Activated CD8-positive, alpha-beta memory T cell treated with anti-CD3 and anti-CD28 coated beads for 48 hours (primary cell): Measurements from ENCODE around the gene GABRR2.
A peak's percentile ranks its signal among the peaks of the same experiment; 100 is the strongest.

ENCODE experiments used
- DNase-seq, 3 experiments: peaks; one replicate each; pipeline ENCODE4 v3.0.0-alpha.2; 2020; ENCODE audit warnings: low read depth in 2 of 3, low spot score in 2 of 3

The GABRR2 gene

DNA sequence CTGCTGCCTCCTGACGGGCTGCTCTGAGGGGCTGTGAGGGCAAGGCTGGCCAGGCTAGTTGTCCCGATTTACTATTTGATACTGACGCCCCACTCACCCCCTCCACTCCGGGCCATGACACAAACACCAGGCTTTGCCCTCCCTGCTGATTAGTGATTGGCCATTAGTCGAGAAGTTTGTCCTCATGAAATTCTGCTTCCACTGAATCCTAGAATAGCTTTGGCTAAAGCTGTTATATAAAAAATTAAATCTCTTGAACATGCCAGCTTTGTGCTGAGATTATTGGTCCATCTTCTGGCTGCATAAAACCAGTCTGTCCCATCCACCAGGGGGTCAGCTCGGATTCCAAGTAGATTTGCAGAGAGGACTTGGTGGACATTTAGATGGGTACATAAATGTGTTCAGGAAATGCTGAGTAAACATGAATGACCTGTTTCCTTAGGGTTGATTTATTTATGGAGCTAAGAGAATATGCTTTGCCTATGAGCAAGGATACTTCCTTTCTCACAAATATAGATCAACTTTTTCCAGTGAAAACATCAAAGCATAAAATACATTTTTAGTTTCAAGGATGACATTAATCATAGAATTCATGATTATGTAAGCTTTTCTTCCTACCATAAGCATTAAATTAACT, at the start of gene GABRR2:
GABRR2 (minus strand) TSS at position 51 of the 637 bp plus-strand sequence. CDS start 134 bp downstream, outside the sequence.
- DNase-seq, result no peak

- DNase-seq, result no peak
These were observed 49.5 kb upstream of the GABRR2 start for GRCh38 chr6:89364586-89364985.

DNA sequence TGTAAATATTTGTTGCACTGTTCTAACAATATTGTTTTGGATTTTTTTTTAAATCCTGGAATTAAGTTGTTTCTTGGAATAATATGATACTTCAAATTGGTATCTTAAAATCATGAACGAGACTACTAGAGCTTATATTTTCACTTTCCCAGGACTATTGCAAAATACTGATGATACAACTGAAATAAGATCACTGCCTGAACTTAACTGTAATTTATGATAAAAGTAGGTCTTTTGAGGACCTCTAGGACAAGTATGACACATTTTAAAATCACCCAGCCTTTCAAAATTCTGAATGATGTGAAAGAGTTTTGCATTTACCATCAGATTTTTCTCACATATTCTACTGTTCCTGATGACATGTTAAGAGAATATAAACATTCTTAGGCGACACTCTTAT, 46.1 kb upstream of the GABRR2 start:
- DNase-seq, result no peak

DNA sequence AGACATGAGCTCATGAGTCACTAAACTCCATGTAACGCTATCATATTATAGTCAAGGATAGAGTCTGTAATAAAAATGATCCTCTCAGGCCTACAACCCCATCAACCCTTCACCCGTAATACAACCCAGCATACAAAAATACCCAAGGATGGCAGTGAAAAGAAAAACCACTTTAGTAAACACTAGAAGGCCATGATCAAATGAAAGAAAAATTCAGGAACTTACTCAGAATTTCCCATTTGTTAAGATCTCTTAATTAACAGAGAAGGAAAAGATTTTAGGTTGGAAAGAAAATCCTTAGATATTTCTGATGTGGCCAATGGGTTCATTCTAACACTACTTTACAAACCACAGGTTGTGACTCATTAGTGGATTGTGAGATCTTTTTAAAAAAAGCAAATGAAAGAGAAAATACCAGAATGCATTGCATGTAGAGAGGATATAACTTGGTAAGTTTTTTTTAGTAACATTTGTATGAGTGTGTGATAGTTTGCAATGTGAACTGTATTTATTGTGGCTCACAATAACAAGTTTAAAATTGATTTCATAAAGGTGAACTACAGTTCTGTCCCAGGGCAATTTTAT, 45.4 kb upstream of the GABRR2 start:
- DNase-seq, result no peak

GRCh38 chr6:89359561-89359960, 44.5 kb upstream of the GABRR2 start:
- no peak for DNase-seq

DNA sequence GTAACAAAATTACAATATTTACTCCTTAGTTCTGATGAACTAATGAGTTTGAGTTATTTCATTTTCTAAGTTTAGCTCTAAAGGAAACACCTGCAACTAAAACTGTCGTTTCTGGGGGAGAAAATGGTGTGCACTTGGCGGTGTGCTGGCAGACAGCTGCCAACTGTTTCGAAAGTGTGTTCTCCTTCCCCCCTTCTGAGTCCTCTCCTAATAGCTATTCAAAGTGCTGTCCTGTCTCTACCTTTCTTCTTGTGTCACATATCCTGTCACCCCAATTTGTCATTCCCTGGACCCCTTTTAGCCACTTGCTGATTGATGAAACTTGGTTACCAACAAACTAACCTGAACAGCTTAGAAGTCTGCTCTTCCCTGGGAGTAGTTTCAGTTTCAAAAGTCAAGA, 42.3 kb upstream of the GABRR2 start:
- no peak for DNase-seq

DNA sequence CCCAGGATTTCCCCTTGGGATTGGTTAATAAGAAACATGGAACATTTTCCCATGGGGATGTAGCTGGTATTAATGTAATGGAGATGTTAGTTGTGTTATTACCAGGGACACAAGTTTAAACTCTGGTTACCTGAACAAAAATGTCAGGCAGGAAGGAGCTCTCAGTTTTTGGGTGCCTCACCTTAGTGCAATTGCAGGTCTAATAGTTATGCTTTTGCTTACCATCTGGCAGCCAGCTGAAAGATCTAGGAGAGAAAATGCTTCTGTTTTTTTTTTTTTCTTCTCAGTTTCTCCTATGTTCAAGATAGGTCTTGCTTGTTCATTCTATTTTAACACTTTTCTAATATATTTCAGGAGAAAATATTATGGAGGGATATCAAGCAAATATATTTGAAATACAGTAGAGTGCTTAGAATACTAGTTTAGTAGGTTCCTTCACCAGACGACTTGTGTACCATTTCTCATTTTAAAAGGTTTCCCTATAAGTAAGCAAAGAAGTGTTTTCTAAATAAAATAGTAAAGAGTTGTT, 41.6 kb upstream of the GABRR2 start:
- DNase-seq, result no peak

DNA sequence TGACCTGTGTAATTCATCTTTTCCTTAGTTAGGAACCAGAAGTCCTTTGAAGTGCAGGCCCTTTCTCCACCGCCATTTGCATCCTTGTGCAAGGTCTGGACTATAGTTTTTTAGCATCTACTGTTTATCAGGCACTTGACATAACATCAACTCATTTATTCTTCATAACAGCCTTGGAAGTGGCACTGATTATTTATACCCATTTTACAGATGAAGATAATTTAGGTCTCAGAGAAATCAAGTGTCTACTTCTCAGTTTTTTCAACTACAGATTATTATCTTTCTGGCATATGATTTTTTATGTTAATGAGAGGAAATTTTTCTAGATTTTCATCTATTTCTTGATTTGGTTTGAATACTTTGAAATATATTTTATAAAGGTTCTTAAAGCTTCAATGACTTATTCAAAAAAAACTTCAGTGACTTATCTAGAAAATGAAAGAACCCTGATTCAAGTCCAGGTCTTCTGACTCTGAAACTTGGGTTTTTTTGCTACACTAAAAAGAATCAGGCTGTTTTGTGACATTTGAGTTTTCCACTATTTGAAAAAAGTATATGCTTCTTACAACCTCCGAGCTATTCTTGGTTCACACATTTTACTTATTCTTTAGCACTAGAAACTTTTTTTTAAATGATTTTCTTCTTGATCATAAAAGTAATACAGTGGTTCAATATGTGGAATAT, 40.6 kb upstream of the GABRR2 start:
- no peak for DNase-seq

DNA sequence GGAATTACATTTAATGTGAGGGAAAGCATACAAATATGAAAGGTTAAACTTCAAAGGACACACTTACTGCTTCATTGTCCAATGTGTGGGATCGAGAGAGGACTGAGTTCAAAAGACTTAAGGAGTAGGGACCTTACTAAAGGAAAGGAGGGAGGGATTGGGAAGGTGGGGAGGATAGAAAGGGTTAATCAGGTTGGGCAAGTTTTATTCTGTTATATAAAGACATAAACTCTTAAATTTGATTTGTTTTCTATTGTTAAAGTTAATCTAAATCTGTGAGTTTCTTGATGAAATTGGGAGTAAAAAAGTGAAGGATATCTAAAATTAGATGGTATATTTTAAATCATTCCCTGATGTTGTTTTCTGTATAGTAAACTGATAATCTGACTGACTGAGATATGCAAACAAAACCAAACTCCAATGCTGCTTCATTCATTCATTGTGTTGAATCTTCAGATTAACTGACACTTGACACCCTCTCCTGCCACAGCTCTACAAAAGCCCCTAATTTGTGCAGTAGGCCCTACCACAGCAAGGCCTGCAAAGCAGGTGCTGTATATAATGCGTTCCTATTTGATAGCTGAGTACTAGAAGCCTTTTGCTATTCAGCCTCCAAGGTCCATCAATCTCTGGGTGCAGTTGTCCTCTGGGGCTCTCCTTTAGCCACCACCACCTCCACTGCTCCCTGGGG, 38.7 kb upstream of the GABRR2 start:
- DNase-seq, result no peak

DNA sequence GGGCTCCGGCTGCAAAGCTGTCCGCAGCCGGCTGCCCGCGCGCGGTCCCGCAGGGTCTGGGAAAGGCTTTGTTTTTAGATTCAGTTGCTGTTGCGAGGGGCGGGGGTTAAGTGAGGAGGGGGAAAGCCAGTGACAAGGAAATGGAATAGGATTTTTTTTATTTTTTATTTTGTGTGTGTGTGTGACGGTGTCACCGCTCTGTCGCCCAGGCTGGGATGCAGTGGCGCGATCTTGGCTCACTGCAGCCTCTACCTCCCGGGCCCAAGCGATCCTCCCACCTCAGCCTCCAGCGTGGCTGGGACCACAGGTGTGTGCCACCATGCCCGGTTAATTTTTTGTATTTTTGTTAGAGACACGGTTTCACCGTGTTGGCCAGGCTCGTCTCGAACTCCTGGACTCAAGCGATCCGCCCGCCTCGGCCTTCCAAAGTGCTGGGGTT, 38.0 kb upstream of the GABRR2 start:
- no peak for DNase-seq

DNA sequence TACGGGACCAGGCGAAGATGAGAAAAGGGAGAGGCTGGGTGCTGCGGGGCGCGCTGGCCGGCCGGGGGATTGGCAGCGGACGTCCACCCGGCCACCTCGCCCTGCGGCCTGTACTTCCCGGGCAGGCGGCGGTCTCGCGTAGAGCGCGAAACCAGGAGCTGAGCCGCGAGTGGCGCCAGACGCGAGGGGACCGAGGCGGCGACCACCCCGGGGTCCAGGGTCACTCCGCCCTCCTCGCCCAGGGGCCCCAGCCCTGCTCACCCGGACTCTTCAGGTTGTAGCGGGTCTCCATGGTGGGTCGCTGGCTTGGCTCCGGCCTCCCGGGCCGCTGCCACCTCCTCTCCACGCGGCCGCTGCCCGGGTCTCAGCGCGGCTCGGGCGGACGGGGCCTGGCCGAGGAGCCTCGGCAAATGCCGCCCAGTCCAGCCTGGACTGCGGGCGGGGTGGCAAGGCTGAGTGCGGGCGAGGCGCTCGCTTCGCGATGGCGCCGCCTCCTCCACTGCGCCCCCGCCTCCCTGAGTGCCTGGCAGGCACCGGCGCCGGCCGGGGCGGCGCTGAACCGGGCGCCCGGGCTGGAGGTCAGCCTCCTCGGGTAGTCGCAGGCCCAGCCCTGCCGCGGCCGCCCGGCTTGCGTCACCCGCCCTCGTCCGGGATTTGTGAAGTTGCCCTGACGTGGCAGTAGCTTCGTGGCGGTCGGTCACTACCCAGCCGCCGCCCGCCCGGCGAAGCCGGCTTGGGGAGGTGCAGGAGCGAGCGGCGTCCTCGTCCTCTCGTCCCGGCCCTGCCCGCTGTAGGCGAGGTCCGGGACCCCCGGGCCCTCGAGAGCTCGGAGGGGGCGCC, 37.4 kb upstream of the GABRR2 start, which contains the start of gene UBE2J1:
UBE2J1 (minus strand) TSS at position 445 of the 840 bp plus-strand sequence; CDS start at position 292, 153 bp downstream.
- peak; percentile 61 to 70 (median 70) for DNase-seq

DNA sequence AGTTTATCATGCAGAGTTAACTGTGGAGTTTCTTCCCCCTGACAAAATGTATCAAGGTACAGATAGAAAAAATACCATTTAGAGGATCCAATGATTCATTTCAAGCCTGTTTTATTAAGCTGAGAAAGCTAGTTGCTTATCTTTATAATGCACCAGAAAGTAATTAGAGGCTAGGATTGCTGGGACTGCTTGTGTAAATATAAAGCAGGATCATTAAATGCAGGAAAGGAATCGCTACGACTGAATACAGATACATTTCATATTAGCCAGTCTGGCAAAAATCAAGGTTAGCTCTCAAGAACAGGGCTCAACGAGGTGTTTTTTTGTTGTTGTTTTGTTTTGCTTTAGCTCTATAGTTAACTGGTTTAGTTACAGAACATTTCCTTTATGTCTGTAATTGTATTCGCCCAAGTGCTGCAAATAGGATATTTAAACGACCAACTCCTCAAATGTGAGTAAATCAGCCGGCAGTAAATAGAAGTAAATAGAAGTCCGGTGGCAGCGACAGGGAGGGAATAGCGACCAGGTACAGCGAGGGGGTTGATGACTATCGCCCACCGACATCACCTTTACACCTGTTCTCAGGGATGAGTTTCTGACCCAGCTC, 36.7 kb upstream of the GABRR2 start:
- DNase-seq, result no peak

GRCh38 chr6:89350281-89350966, 35.3 kb upstream of the GABRR2 start:
- DNase-seq, result no peak

GRCh38 chr6:89348372-89348771, 33.3 kb upstream of the GABRR2 start:
- no peak for DNase-seq

GRCh38 chr6:89347825-89348224, 32.7 kb upstream of the GABRR2 start:
- DNase-seq, result no peak

DNA sequence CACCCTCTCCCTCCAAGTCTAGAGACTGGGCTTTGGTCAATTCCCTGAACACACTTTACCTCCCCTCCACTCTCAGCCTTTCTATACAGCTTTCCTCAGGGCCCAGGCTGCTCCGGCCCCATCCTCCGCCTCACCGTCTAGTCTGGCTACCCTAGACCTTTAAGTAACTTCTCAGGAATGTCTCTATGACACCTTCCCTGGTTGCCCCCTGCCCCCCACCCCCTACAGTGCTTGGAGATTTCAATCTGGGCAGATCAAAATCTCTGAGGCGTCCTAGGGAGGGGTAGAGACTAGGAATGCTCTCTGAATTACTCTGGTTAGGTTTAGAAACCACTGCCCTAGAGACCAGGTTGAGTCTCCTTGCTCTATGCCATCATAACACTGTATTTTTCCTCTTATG, 31.3 kb upstream of the GABRR2 start:
- DNase-seq, result no peak

GRCh38 chr6:89339565-89339964, 24.5 kb upstream of the GABRR2 start:
- no peak for DNase-seq

- no peak for DNase-seq
These were observed 20.1 kb upstream of the GABRR2 start for GRCh38 chr6:89335164-89335563.

DNA sequence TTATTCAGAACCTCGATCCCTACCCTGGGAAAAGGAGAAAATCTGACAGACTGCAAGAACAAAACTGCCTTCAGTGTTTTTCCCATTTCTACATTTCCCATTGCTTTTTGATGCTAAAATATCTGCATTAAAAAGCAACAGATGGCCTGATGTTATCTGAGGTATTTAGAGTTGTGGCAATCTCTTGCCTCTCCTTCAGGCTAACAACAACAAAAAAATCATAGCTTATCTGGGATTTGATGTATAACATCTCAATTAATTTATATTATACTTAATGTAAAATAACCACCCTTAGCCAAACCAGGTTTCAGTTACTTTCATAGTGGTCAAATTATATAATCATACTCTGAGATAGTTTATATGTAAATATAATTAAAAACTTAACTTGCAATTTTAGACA, 15.8 kb upstream of the GABRR2 start:
- DNase-seq, result no peak

GRCh38 chr6:89328976-89329375, 13.9 kb upstream of the GABRR2 start:
- DNase-seq, result no peak
